ENCODE measurements around the gene PCSK2.

DNA sequence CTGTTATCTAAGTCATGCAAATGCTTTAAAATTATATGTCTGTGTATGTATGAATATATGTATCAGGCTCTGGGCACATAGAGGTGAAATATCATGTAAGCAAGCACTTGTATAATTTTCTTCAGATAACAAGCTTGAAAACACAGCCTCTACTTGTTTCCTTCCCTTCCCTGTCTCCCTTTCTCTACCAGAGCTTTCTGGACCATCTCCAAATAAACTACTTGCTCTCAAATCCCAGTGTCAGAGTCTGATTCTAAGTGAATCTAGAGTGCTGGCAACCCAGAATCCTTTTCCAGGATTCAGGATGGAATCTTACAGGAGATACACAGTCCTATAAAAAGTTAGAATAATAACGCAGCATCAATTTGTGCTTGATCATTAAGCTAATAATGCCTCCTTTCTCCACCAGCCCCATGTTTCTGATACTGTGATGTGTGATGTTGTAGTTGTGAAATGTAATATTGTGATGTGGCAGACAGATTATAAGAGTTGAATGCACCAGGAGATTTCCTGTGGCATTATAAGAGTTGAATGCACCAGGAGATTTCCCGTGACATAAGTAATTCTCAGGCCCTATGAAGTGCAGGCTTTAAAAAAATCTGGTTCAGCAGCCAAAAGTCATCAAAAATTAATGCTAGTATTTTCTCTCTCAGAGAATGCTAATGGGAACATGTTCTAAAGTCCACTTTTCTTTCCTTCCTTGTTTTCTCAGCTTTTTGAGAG, 89.6 kb downstream of the PCSK2 start:
- TF ChIP-seq, protein P1, sequence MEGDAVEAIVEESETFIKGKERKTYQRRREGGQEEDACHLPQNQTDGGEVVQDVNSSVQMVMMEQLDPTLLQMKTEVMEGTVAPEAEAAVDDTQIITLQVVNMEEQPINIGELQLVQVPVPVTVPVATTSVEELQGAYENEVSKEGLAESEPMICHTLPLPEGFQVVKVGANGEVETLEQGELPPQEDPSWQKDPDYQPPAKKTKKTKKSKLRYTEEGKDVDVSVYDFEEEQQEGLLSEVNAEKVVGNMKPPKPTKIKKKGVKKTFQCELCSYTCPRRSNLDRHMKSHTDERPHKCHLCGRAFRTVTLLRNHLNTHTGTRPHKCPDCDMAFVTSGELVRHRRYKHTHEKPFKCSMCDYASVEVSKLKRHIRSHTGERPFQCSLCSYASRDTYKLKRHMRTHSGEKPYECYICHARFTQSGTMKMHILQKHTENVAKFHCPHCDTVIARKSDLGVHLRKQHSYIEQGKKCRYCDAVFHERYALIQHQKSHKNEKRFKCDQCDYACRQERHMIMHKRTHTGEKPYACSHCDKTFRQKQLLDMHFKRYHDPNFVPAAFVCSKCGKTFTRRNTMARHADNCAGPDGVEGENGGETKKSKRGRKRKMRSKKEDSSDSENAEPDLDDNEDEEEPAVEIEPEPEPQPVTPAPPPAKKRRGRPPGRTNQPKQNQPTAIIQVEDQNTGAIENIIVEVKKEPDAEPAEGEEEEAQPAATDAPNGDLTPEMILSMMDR (conservative IDR thresholded peaks at IDR 0.05), result no peak
- TF ChIP-seq ZFX (IDR thresholded peaks at IDR 0.05), result no peak
